ENCODE data around the gene STMN1. TPM values are rescaled to one million over a fixed set of nuclear protein-coding genes. Genes with fewer than 3 reads are reported as not detected.

The STMN1 gene
- total RNA-seq = 10 to 100 TPM; 10.9 to 14.4 TPM

GRCh38 chr1:25905680-25906643, at the start of gene STMN1:
Gene STMN1 (minus strand): TSS chr1:25906419. CDS start chr1:25904676, 1,743 bp downstream.
- Histone ChIP-seq H3K36me3 (no peaks in the 10 kb centered on the region), H3K4me3 (peak within 1 kb of the TSS; percentile 88), H3K9me3 (no peaks in the 10 kb centered on the region), H3K27ac (peak within 1 kb of the TSS; percentile 43 to 54), H3K4me1 (ENCODE audit: control insufficient read depth in 1 of 2, low read depth in 2 of 2) (peaks cover 3 to 20% of the 10 kb centered on the region in 2 donors), H3K27me3 (replicated peaks; ENCODE audit: insufficient read depth) (no peaks in the 10 kb centered on the region)
- DNase-seq (ENCODE audit: low spot score) (peak; percentile 58), ATAC-seq (ENCODE audit: insufficient number of reproducible peaks, low FRiP score, low read depth) (peak; percentile 37)
- TF ChIP-seq CTCF (IDR thresholded peaks at IDR 0.05) = peak; percentile 12

- Histone ChIP-seq H3K4me3 (no peak overlapping the region), H3K36me3 (peaks cover 16% of the 10 kb centered on the region), H3K27me3 (replicated peaks; ENCODE audit: insufficient read depth) (no peaks in the 10 kb centered on the region), H3K4me1 (ENCODE audit: control insufficient read depth in 1 of 2, low read depth in 2 of 2) (no peaks in the 10 kb centered on the region), H3K27ac (no peak overlapping the region), H3K9me3 (no peaks in the 10 kb centered on the region)
- TF ChIP-seq CTCF (IDR thresholded peaks at IDR 0.05) = no peak
- DNase-seq (ENCODE audit: low spot score) (no peak), ATAC-seq (ENCODE audit: insufficient number of reproducible peaks, low FRiP score, low read depth) (no peak)
These were observed 49.3 kb upstream of the STMN1 start for GRCh38 chr1:25955553-25955952.

- ATAC-seq (ENCODE audit: insufficient number of reproducible peaks, low FRiP score, low read depth) (no peak), DNase-seq (ENCODE audit: low spot score) (no peak)
- no peak for TF ChIP-seq CTCF (IDR thresholded peaks at IDR 0.05)
- no peaks in the 10 kb centered on the region for H3K27me3 ChIP-seq (replicated peaks; ENCODE audit: insufficient read depth)
- H3K4me1 ChIP-seq (ENCODE audit: control insufficient read depth in 1 of 2, low read depth in 2 of 2) = no peaks in the 10 kb centered on the region
- no peak overlapping the region for H3K4me3 ChIP-seq
- H3K27ac ChIP-seq = no peak overlapping the region
- H3K9me3 ChIP-seq = no peaks in the 10 kb centered on the region
- H3K36me3 ChIP-seq = peaks cover 12% of the 10 kb centered on the region
These were observed 48.2 kb upstream of the STMN1 start for GRCh38 chr1:25954282-25954938.

GRCh38 chr1:25952841-25953401, 46.7 kb upstream of the STMN1 start:
- ATAC-seq (ENCODE audit: insufficient number of reproducible peaks, low FRiP score, low read depth) (no peak), DNase-seq (ENCODE audit: low spot score) (no peak)
- no peak for TF ChIP-seq CTCF (IDR thresholded peaks at IDR 0.05)
- Histone ChIP-seq H3K27me3 (replicated peaks; ENCODE audit: insufficient read depth) (no peaks in the 10 kb centered on the region), H3K4me1 (ENCODE audit: control insufficient read depth in 1 of 2, low read depth in 2 of 2) (no peaks in the 10 kb centered on the region), H3K27ac (no peak overlapping the region), H3K4me3 (no peak overlapping the region), H3K36me3 (peaks cover 4% of the 10 kb centered on the region), H3K9me3 (no peaks in the 10 kb centered on the region)

GRCh38 chr1:25948641-25949040, 42.4 kb upstream of the STMN1 start:
- ATAC-seq (ENCODE audit: insufficient number of reproducible peaks, low FRiP score, low read depth) (no peak), DNase-seq (ENCODE audit: low spot score) (no peak)
- no peak overlapping the region for H3K27ac ChIP-seq
- peaks cover 5% of the 10 kb centered on the region for H3K9me3 ChIP-seq
- H3K27me3 ChIP-seq (replicated peaks; ENCODE audit: insufficient read depth) = no peaks in the 10 kb centered on the region
- no peak for TF ChIP-seq CTCF (IDR thresholded peaks at IDR 0.05)
- no peaks in the 10 kb centered on the region for H3K4me1 ChIP-seq (ENCODE audit: control insufficient read depth in 1 of 2, low read depth in 2 of 2)
- H3K36me3 ChIP-seq = no peaks in the 10 kb centered on the region
- H3K4me3 ChIP-seq = no peak overlapping the region
